ENCODE results near the gene ASMTL.
A peak's percentile ranks its signal among the peaks of the same experiment; 100 is the strongest.

ASMTL gene

DNA sequence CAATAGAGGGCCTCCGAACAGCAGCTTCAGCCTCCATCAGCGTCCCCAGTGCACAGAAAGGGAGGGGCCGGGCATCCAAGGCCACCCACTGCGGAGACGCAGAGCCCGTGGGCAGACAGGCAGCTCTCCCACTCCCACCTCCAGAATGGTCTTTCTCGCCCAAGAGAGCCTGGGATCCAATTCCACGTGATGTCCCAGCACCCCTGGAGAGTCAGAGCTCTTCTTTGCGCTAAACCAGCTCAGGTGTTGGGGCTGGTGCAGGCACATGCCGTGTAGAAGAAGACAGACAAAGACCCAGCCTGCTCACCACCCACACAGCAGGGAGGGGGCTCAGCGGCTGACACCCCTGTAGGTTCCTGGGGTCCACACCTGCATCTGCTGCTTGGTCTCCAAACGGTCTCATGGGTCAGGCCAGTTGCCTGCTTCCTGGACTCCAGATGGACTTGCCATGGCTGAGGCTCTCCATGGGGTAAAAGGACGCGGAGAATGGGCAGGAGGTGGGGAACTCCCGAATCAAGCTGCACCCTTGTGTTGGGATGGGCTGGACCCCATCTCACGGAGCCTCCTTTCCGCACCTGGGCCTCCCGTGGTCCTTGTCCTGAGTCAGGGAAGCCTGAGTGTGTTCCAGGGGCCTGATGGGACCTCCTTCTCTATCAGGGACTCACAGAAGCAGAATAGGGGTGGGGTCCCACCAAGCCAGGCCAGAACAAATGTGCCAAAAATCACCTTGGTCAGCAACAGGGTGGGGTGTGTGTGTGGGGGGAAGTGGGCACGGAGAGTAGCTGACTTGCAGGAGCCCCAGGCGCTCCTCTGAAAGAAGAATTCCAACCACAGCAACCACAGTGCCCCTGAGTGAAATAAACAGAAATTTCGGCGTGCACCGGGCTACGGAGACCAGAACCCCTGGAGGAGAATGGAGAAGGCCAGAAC is 11.6 kb upstream of the ASMTL start:
- Mint-ChIP-seq H3K27me3 (no peaks in the 10 kb centered on the region), H3K4me1 (peaks cover 73% of the 10 kb centered on the region), H3K27ac (ENCODE audit: low read depth) (peak overlapping the region; percentile 96), H3K36me3 (ENCODE audit: insufficient read depth) (peaks cover 52% of the 10 kb centered on the region), H3K4me3 (peak overlapping the region; percentile 82), H3K9me3 (no peaks in the 10 kb centered on the region)
- peak; percentile 20 to 60 for DNase-seq (ENCODE audit: low spot score in 2 of 2)
- ATAC-seq (replicated peaks; ENCODE audit: extremely low read depth, poor library complexity, severe bottlenecking), result no peak

DNA sequence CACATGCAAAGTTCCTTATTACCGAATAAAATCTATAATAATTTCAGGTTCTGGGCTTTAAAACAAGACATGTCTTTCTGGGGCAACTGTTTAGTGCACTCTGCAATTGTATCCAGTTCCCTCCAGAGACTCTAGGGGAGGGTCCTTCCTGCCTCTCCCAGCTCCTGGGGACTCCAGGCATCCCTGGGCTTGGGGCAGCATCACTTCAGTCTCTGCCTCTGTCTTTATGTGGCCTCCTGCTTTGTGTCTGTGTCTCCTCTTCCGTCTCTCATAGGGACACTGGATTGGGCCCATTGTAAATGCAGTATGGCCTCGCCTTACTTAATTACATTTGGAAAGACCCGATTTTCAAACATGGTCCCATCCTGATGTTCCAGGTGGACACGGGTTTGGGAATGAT is 10.9 kb upstream of the ASMTL start:
- Mint-ChIP-seq H3K27me3 (no peaks in the 10 kb centered on the region), H3K27ac (ENCODE audit: low read depth) (peak overlapping the region; percentile 96), H3K4me1 (peaks cover 67% of the 10 kb centered on the region), H3K36me3 (ENCODE audit: insufficient read depth) (peaks cover 50% of the 10 kb centered on the region), H3K9me3 (no peaks in the 10 kb centered on the region), H3K4me3 (peak overlapping the region; percentile 82)
- DNase-seq (ENCODE audit: low spot score in 2 of 2), result peak in 1 of 2 donors; percentile 12
- ATAC-seq (replicated peaks; ENCODE audit: extremely low read depth, poor library complexity, severe bottlenecking), result no peak

DNA sequence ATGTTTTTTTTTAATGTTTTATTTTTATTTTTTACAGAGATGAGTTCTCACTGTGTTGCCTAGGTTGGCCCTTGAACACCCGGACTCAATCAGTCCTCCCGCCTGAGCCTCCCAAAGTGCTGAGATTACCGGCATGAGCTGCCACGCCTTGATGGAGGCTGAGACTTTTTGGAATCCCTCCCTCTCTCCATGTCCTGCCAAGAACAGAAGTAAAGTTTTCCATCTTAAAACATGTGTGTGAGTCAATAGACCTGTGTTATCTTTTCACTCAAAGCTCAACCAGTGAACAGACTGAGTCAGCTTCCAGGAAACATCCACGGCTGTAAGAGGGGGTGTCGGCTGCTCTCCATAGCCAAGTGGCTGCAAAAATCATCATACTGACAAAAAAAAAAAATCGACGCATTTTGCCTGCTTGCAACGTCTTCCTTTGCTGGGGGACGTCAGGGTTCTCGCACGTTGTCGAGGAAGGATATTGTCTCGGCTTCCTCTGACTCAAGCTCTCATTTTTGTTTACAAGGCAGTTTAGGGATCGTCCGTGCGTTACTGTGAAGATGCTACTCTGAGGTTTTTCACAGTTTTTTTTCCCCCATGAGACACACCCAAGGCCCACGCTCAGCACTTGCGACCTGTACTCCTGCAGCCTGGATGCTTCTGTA is 10.0 kb upstream of the ASMTL start:
- peak overlapping the region; percentile 96 for H3K27ac Mint-ChIP-seq (ENCODE audit: low read depth)

DNA sequence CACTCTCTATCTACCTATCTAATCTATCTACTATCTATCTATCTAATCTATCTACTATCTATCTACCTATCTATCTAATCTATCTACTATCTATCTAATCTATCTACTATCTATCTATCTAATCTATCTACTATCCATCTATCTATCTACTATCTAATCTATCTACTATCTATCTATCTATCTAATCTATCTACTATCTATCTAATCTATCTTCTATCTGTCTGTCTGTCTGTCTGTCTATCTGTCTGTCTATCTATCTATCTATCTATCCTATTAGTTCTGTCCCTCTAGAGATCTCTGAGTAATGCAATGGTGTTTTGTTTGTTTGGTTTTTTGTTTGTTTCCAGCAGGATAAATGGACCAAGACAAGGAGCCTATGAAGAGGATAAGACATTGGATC is 9.4 kb upstream of the ASMTL start:
- DNase-seq (ENCODE audit: low spot score in 2 of 2) (no peak), ATAC-seq (replicated peaks; ENCODE audit: extremely low read depth, poor library complexity, severe bottlenecking) (no peak)
- peaks cover 55% of the 10 kb centered on the region for H3K4me1 Mint-ChIP-seq
- H3K36me3 Mint-ChIP-seq (ENCODE audit: insufficient read depth), result peaks cover 37% of the 10 kb centered on the region
- peak overlapping the region; percentile 82 for H3K4me3 Mint-ChIP-seq
- H3K27me3 Mint-ChIP-seq, result no peaks in the 10 kb centered on the region
- H3K27ac Mint-ChIP-seq (ENCODE audit: low read depth), result peak overlapping the region; percentile 96
- no peaks in the 10 kb centered on the region for H3K9me3 Mint-ChIP-seq

More for the DNA sequence above, 10.0 kb upstream of the ASMTL start:
- ATAC-seq (replicated peaks; ENCODE audit: extremely low read depth, poor library complexity, severe bottlenecking) (peak; percentile 85), DNase-seq (ENCODE audit: low spot score in 2 of 2) (peak; percentile 52 to 91)
- H3K27me3 Mint-ChIP-seq, result no peaks in the 10 kb centered on the region
- peaks cover 43% of the 10 kb centered on the region for H3K36me3 Mint-ChIP-seq (ENCODE audit: insufficient read depth)
- H3K4me3 Mint-ChIP-seq, result peak overlapping the region; percentile 82
- H3K4me1 Mint-ChIP-seq, result peaks cover 61% of the 10 kb centered on the region
- no peaks in the 10 kb centered on the region for H3K9me3 Mint-ChIP-seq

DNA sequence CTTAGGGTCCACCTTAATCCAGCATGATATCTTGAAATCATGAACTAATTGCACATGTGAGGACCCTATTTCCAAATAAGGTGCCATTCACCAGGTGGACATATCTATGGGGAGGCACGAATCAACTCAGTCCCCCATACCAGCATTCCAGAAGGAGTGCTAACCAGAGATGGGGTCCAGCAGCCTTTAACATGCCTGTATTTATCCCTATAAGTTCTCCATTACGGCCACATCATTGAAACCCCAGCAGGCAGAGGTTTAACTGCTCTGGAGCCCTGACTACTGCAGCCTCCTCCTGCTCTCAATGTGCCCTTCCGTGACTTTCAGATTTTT is 3.2 kb upstream of the ASMTL start:
- Mint-ChIP-seq H3K9me3 (no peaks in the 10 kb centered on the region), H3K27ac (ENCODE audit: low read depth) (peak overlapping the region; percentile 26), H3K4me1 (peaks cover 17% of the 10 kb centered on the region), H3K4me3 (no peak overlapping the region), H3K36me3 (ENCODE audit: insufficient read depth) (peaks cover 13% of the 10 kb centered on the region), H3K27me3 (no peaks in the 10 kb centered on the region)
- DNase-seq (ENCODE audit: low spot score in 2 of 2) (peak in 1 of 2 donors; percentile 8), ATAC-seq (replicated peaks; ENCODE audit: extremely low read depth, poor library complexity, severe bottlenecking) (no peak)

DNA sequence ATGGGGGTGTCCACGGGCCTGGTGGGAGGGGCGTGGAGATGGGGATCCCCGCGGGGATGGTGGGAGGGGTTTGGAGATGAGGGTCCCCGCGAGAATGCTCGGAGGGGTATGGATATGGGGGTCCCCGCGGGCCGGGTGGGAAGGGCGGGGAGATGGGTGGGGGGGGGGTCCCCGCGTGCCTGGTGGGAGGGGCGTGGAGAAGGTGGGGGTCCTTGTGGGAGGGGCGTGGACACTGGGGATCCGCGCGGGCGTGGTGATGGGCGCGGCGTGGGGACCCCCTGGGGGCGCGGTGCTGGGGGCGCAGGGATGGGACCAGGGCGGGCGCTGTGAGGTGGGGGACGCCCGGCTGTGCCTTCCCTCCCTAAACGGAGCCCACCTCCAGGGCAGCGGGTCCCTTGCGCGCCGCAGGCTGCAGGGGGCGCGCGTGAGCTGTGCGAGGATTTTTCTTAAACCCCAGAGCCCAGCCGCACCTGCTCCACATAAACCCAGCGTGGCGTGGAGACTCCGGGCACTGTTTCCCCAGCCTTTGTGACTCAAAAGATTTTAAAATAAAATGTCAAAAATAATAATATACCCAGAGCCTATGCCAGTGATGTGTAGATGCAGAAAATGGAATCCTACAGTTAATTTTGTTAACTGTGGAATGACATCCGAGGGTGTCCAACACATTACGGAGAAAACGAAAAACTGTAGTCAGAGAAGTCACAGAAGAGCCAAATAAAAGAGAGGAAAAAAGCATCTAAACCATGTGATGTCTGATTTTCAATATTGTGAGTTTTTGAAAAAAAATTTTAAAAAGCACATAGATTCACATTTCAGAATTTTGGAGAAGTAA is 1.5 kb upstream of the ASMTL start:
- peaks cover 29% of the 10 kb centered on the region for H3K4me1 Mint-ChIP-seq
- peaks cover 19% of the 10 kb centered on the region for H3K36me3 Mint-ChIP-seq (ENCODE audit: insufficient read depth)
- H3K27me3 Mint-ChIP-seq, result no peaks in the 10 kb centered on the region
- peak; percentile 93 to 95 for DNase-seq (ENCODE audit: low spot score in 2 of 2)
- ATAC-seq (replicated peaks; ENCODE audit: extremely low read depth, poor library complexity, severe bottlenecking), result peak; percentile 53
- peak overlapping the region; percentile 85 for H3K27ac Mint-ChIP-seq (ENCODE audit: low read depth)
- H3K4me3 Mint-ChIP-seq, result peak overlapping the region; percentile 29
- peaks cover 2% of the 10 kb centered on the region for H3K9me3 Mint-ChIP-seq

DNA sequence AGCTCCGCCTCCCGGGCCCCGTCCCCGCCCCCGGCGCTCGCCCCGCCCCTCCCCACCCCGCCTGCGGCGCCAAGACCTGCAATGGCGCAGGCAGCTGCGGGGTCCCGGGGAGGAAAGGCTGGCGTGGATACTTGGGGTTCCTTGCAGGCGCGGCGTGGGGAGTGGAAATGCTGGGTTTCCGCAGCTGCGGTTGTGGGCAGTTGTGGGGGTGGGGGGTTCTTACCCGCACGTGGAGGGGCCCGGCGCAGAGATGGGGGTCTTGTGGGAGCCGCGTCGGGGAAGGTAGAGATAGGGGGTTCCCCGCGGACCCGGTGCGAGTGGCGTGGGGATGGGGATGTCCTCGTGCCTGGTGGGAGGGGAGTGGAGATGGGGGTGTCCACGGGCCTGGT is 680 bp upstream of the ASMTL start:
- peaks cover 24% of the 10 kb centered on the region for H3K36me3 Mint-ChIP-seq (ENCODE audit: insufficient read depth)
- peak overlapping the region; percentile 76 for H3K4me3 Mint-ChIP-seq
- peak overlapping the region; percentile 85 for H3K27ac Mint-ChIP-seq (ENCODE audit: low read depth)
- H3K27me3 Mint-ChIP-seq, result no peaks in the 10 kb centered on the region
- H3K9me3 Mint-ChIP-seq, result peaks cover 10% of the 10 kb centered on the region
- peaks cover 37% of the 10 kb centered on the region for H3K4me1 Mint-ChIP-seq
- DNase-seq (ENCODE audit: low spot score in 2 of 2) (peak; percentile 65 to 84), ATAC-seq (replicated peaks; ENCODE audit: extremely low read depth, poor library complexity, severe bottlenecking) (peak; percentile 57)

DNA sequence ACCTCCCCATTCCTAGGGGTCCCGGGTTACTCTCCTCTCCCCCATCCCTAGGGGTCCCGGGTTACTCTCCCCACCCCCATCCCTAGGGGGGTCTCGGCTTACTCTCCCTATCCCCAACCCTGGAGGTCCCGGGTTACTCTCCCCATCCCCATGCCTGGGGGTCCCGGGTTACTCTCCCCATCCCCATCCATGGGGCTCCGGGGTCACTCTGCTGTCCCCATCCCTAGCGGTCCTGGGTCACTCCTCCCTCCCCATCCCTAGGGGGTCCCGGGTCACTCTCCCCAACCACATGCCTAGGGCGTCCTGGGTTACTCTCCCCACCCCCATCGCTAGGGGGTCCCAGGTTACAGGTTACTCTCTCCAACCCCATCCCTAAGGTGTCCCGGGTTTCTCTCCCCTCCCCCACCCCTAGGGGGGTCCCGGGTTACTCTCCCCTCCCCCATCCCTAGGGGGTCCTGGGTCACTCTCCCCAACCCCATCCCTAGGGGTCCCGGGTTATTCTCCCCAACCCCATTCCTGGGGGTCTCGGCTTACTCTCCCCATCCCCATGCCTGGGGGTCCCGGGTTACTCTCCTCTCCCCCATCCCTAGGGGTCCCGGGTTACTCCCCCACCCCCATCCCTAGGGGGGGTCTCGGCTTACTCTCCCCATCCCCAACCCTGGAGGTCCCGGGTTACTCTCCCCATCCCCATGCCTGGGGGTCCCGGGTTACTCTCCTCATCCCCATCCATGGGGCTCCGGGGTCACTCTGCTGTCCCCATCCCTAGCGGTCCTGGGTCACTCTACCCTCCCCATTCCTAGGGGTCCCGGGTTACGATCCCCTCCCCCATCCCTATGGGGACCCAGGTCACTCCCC is 821 bp downstream of the ASMTL start:
- no peak for ATAC-seq (replicated peaks; ENCODE audit: extremely low read depth, poor library complexity, severe bottlenecking)
- H3K27me3 Mint-ChIP-seq, result no peaks in the 10 kb centered on the region
- peaks cover 24% of the 10 kb centered on the region for H3K9me3 Mint-ChIP-seq
- peak in 1 of 2 donors; percentile 34 for DNase-seq (ENCODE audit: low spot score in 2 of 2)
- H3K27ac Mint-ChIP-seq (ENCODE audit: low read depth), result peak overlapping the region; percentile 85
- peaks cover 39% of the 10 kb centered on the region for H3K4me1 Mint-ChIP-seq
- peaks cover 33% of the 10 kb centered on the region for H3K36me3 Mint-ChIP-seq (ENCODE audit: insufficient read depth)
- H3K4me3 Mint-ChIP-seq, result peak overlapping the region; percentile 76

DNA sequence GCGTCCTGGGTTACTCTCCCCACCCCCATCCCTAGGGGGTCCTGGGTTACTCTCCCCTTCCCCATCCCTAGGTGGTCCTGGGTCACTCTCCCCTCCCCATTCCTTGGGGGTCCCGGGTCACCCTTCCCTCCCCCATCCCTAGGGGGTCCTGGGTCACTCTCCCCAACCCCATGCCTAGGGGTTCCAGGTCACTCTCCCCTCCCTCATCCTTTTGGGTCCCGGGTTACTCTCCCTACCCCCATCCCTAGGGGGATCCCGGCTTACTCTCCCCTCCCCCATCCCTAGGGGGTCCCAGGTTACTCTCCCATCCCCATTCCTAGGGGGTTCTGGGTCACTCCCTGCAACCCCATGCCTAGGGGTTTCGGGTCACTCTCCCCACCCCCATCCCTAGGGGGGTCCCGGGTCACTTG is 1.5 kb downstream of the ASMTL start:
- no peak for DNase-seq (ENCODE audit: low spot score in 2 of 2)
- H3K4me1 Mint-ChIP-seq, result peaks cover 40% of the 10 kb centered on the region
- peak overlapping the region; percentile 76 for H3K4me3 Mint-ChIP-seq
- H3K27ac Mint-ChIP-seq (ENCODE audit: low read depth), result peak overlapping the region; percentile 85
- ATAC-seq (replicated peaks; ENCODE audit: extremely low read depth, poor library complexity, severe bottlenecking), result no peak
- H3K9me3 Mint-ChIP-seq, result peaks cover 24% of the 10 kb centered on the region
- H3K27me3 Mint-ChIP-seq, result no peaks in the 10 kb centered on the region
- peaks cover 36% of the 10 kb centered on the region for H3K36me3 Mint-ChIP-seq (ENCODE audit: insufficient read depth)

DNA sequence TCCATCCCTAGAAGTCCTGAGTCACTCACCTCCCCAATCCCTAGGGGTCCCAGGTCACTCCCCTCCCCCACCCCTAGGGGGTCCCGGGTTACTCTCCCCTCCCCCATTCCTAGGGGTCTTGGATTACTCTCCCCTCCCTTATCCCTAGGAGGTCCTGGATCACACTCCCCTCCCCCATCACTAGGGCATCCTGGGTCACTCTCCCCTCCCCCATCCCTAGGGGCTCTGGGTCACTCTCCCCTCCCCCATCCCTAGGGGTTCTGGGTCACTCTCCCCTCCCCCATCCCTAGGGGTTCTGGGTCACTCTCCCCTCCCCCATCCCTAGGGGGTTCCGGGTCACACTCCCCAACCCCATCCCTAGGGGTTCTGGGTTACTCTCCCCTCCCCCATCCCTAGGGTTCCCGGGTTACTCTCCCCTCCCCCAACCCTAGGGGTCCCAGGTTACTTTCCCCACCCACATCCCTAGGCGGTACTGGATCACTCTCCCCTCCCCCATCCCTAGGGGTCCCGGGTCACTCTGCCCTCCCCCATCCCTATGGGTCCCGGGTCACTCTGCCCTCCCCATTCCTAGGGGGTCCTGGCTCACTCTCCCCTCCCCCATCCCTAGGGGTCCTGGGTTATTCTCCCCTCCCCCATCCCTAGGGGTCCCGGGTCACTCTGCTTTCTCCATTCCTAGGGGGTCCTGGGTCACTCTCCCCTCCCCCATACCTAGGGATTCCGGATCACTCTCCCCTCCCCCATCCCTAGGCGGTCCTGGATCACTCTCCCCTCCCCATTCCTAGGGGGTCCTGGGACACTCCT is 2.1 kb downstream of the ASMTL start:
- H3K36me3 Mint-ChIP-seq (ENCODE audit: insufficient read depth), result peaks cover 41% of the 10 kb centered on the region
- peaks cover 24% of the 10 kb centered on the region for H3K9me3 Mint-ChIP-seq
- peaks cover 43% of the 10 kb centered on the region for H3K4me1 Mint-ChIP-seq
- ATAC-seq (replicated peaks; ENCODE audit: extremely low read depth, poor library complexity, severe bottlenecking) (no peak), DNase-seq (ENCODE audit: low spot score in 2 of 2) (peak in 1 of 2 donors; percentile 11)
- H3K27me3 Mint-ChIP-seq, result no peaks in the 10 kb centered on the region
- no peak overlapping the region for H3K4me3 Mint-ChIP-seq
- H3K27ac Mint-ChIP-seq (ENCODE audit: low read depth), result peak overlapping the region; percentile 0

DNA sequence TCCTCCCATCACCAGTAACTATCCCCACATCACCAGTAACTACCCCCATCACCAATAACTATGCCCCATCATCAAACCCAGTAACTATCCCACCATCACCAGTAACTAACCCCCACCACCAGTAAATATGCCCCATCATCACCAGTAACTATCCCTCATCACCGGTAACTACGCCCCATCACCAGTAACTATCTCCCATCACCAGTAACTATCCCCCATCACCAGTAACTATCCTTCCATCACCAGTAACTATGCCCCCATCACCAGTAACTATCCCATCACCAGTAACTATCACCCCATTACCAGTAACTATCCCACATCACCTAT is 2.9 kb downstream of the ASMTL start:
- DNase-seq (ENCODE audit: low spot score in 2 of 2) (peak in 1 of 2 donors; percentile 6), ATAC-seq (replicated peaks; ENCODE audit: extremely low read depth, poor library complexity, severe bottlenecking) (no peak)
- peaks cover 44% of the 10 kb centered on the region for H3K4me1 Mint-ChIP-seq
- no peak overlapping the region for H3K4me3 Mint-ChIP-seq
- peaks cover 45% of the 10 kb centered on the region for H3K36me3 Mint-ChIP-seq (ENCODE audit: insufficient read depth)
- H3K9me3 Mint-ChIP-seq, result peaks cover 27% of the 10 kb centered on the region
- no peaks in the 10 kb centered on the region for H3K27me3 Mint-ChIP-seq
- peak overlapping the region; percentile 0 for H3K27ac Mint-ChIP-seq (ENCODE audit: low read depth)
